GM18873 (cell line): ENCODE results near the gene APCDD1.
"Not testable (repeated sequence)": the region's sequence is repeated elsewhere in the genome, so short reads cannot be mapped to it uniquely, and the experiment has no call there.

ENCODE experiments used
- ATAC-seq: cut with Tn5 transposase; IDR thresholded peaks from one replicate; pipeline ENCODE4 v1.9.1; 2021; ENCODE audit warnings: mild to moderate bottlenecking, moderate library complexity, moderate number of reproducible peaks; ENCODE audit not compliant: unreplicated experiment, low FRiP score

APCDD1 gene

DNA sequence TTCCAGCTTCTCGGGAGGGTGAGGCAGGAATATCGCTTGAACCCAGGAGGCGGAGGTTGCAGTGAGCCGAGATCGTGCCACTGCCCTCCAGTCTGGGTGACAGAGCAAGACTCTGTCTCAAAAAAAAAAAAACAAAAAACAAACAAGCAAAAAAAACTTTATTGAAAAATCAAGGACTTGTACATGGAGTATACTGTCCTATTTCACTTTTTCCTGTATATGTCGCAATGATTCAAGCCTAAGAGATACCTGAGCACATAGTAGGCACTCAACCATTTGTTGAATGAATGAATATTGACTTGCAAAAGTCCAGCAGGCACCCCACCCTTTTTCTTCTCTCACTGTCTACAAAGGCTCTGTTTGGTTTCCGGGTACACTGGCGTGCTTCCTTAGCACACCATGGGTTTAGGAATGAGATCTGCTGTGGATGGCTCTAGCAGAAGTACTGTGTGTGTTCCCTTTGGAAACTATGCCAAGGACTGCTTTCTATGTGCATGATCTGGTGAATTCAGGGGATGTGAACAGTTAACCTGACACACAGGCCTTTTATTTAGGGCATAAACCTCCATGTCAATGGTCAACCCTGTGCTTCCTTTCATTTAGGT is 6.1 kb downstream of the APCDD1 start:
- no peak for ATAC-seq

GRCh38 chr18:10461989-10462388 is 7.6 kb downstream of the APCDD1 start:
- ATAC-seq: no peak

DNA sequence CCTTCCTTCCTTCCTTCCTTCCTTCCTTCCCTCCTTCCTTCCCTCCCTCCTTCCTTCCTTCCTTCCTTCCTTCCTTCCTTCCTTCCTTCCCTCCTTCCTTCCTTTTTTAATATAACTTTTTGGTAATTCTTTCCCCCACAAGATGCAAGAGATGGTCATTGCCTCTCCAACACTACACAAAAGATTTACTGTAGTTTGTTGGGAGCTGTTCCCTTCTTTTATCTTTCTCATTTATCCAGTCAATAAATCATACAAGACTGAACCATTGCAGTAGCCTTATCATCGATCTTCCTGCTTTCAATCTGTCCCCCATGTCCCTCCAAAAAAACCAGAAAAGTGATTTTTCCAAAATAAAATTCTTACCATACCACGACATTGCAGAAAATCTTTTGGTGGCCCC is 8.2 kb downstream of the APCDD1 start:
- ATAC-seq: no peak

DNA sequence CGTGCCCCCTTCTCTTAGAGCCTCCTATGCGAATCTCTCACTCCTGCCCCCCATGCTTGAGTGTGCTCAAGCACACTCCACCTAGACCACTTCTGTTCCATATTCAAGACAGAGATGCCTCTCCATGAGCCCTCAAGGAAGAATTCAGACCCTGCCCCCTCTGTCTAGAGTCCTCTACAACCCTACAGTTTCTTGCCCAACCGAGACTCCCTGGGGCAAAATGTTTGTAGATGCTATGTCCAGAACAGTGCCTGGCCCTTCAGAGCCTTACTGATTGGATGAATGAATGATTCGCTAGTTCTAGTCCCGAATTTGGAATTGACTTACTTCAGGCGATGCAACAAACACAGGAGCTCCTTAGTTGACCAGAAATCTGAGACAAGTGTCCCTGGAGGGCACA is 8.7 kb downstream of the APCDD1 start:
- ATAC-seq: no peak

GRCh38 chr18:10463741-10464140 is 9.3 kb downstream of the APCDD1 start:
- ATAC-seq: no peak

GRCh38 chr18:10464161-10464648 is 9.8 kb downstream of the APCDD1 start:
- not testable (repeated sequence) for ATAC-seq

DNA sequence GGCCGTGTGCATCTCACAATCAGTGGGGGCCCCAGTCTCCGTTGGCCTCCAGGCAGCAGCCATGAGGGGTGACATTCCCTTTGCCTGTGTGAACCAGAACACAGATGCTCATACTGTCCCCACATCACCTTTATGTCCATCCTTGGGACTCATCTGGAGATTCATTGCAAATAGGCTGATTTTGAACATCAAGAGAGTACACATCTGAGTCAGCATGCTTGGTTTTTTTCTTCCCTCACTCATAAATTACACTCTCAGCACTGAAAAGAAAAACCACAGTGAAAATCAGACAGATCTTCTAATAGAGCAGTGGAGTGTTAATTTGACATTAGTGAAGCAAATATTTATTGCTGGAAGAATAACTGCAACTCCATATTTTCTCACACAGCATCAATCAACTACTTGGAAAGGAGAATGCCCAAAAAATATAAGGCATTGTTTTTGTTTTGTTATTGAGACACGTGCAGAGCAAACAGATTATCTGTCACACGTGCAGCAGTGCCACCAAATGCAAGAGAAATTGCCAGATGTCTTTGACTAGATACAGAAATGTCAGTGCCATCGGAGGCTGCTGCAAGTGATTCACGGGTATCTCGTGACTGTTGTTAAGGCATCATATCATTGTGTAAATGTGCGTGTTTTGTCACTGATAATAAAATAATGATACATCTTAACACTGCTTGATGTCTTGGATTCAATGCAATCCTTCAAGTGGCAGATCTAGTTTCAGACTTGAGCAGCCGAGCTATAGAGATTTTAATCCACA is 10.9 kb downstream of the APCDD1 start:
- ATAC-seq: no peak

GRCh38 chr18:10470429-10470828 is 16.0 kb downstream of the APCDD1 start:
- ATAC-seq: no peak

DNA sequence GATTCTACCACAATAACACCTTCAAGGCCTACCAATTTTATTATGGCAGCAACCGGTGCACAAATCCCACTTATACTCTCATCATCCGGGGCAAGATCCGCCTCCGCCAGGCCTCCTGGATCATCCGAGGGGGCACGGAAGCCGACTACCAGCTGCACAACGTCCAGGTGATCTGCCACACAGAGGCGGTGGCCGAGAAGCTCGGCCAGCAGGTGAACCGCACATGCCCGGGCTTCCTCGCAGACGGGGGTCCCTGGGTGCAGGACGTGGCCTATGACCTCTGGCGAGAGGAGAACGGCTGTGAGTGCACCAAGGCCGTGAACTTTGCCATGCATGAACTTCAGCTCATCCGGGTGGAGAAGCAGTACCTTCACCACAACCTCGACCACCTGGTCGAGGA is 17.1 kb downstream of the APCDD1 start:
- no peak for ATAC-seq

- ATAC-seq: no peak
Observed at GRCh38 chr18:10473132-10473531, 18.7 kb downstream of the APCDD1 start.

DNA sequence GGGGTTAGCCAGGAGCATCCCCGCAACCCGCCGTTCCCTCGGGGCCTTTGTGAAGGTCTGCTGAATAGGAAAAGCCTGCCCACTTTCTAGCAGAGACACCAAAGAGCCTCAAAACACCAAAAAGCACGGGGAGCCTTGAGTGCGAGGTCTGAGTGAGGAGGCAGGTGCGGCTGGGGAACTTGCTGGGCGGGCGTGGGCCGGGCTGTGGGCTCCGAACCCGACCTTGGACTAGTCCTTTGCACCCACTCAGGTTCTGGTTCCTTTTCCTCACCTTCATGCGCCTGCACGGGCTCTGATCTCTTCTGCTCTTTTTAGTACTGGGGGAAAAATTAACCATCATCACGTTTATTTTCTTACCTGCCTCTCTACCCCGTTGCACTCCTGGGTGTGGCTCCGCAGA is 19.9 kb downstream of the APCDD1 start:
- no peak for ATAC-seq

DNA sequence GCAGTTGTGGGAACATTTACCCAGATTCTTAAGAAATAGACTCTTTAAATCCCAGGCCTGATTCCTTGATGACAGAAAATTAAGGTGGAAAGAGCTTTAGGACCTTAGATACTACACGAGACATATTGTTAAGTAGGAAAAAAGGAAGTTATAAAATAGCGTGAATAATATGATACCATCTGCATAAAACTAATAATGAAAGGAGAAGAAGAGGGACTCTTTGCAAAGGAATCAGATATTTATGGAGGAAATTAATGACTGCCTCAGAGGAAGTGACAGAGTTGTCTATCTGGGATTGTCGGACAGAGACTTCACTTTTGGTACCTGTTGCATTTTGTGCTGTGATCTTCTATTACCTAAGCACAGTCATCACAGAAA is 20.8 kb downstream of the APCDD1 start:
- no peak for ATAC-seq

- ATAC-seq: no peak
Observed at GRCh38 chr18:10475654-10476291, 21.3 kb downstream of the APCDD1 start.

- no peak for ATAC-seq
Observed at GRCh38 chr18:10476338-10476791, 21.9 kb downstream of the APCDD1 start.

- ATAC-seq: no peak
Observed at GRCh38 chr18:10477121-10477862, 22.9 kb downstream of the APCDD1 start.

DNA sequence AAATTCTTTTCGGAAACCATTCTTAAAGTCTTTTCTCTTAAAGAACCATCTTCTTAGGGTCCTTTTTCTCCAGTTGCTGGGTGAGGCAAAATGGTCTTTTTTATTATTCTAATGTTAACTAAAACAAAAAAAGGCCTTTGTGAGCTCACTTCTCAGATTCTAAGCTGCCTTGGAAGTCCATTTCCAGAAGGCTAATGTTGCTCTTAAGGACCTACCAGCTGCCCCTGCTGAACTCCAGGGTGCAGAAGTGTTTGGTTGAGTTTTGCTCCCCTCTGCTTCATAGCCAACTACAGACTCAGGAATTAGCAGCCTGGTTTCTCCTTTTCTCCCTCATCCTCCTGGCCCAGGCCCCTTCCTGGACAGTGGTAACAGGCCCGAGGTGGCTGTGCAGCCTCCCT is 23.4 kb downstream of the APCDD1 start:
- ATAC-seq: no peak

- no peak for ATAC-seq
Observed at GRCh38 chr18:10481831-10482230, 27.4 kb downstream of the APCDD1 start.

DNA sequence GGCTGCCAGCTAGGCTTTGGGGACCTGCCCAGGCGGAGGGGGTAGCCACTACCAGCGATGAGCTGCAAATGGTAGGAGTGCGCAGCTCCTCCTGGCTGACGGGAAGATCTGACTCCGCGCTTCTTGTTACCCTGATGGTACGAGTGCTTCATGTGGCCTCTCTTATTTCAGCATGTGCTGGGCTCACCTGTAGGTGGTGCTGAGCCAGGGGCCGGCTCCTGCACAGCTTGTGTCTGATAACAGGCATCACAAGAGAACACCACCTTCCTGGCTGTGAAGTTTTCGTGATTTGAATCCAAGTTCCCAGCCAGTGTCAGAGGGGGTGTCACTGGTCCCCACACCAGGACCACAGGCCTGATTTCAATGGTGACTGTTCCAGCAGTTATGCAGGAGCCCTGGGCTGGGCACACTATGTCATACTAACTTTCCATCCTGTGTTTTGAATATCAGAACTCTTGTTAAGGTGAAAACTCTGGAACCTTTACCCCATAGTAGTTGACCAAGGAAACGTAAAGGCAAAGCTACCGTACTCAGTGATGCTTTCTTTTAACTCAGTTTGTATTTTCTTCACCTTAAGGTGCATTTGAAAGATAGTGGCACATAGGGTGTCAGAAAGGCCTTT is 28.0 kb downstream of the APCDD1 start:
- ATAC-seq: no peak

DNA sequence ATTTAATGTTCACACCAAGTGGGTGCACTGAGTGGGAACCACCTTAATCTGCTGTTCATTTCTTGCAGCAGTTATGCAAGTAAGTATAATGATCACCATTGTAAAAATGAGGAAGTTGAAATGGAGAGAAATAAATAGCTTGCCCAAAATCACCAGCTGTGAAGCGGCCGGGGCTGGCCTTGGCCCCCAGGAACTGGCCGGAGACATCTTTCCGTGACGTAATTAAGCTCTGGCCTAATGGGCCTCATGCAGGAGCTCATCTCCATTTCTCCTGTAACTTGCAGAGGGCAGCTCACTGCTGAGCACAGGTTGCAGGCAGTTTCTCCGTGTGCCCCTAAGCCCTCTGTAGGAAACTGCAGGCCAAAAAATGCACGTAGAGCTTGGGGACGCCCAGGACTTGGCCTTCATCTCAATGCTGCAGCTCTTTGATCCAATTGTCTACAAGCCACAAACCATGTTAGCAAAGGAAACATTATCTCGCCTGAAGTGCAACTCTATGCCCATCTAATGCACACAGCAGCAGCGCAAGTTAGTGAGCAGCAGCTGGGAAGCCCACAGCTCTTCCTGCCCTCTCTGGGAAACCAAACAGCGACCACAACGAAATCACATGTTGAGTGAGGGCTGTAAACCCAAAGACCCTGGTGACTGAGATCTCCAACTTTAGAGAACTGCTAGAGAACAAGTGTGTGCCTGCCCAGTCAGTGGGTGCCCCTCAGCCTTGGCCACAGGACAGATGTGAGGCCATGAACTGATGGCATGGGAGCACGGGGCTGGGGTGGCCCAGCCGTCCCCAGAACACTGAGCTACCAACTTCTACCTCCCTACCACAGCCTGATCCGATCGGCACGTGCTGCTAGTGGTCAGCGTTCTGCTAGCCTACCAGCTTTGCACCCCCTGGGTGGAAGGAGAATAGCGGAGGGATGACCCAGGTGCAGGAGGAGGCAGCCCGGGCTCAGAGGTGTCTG is 28.8 kb downstream of the APCDD1 start:
- peak; percentile 63 for ATAC-seq
